Loucy (cell line): ENCODE measurements around the gene RBP3.

Source experiments
- CTCF ChIP-seq: fragments of 200-600 bp; sonication (generic); conservative IDR thresholded peaks from 2 replicates; pipeline ENCODE4 v1.5.1; 2014; ENCODE audit warnings: mild to moderate bottlenecking, antibody characterized with exemption, low read length
- EZH2phosphoT487 ChIP-seq: fragments of 200-600 bp; IDR thresholded peaks from 2 replicates; pipeline ENCODE4 v1.6.1; 2018; ENCODE audit warnings: antibody characterized with exemption, mild to moderate bottlenecking, moderate library complexity, borderline replicate concordance

GRCh38 chr10:47318706-47319105, 29.5 kb upstream of the RBP3 start:
- no peak for TF ChIP-seq CTCF
- no peak for TF ChIP-seq EZH2phosphoT487
